Body of pancreas (tissue), 4 donors: ENCODE measurements around the gene MAML2. TPM values are rescaled to one million over a fixed set of nuclear protein-coding genes. Genes with fewer than 3 reads are reported as not detected.

ENCODE experiments used
- ATAC-seq: fragments of 150-250 bp; one replicate; pipeline ENCODE4 v1.9.1; 2016
- DNase-seq, 4 donors: peaks; one replicate each; pipeline ENCODE4 v3.0.0-alpha.2; 2019
- H3K27ac ChIP-seq, 4 donors: fragments of 200-600 bp; sonication (generic); 1 replicate in 3 of 4; 2 replicates in 1 of 4; pipeline versions ENCODE4 v1.5.1 to v1.6.1; 2016 to 2019; ENCODE audit warnings: mild to moderate bottlenecking in 1 of 4, mixed read lengths in 1 of 4, moderate library complexity in 1 of 4
- H3K27me3 ChIP-seq, 2 donors: fragments of 200-600 bp; sonication (generic); one replicate each; pipeline ENCODE4 v1.6.0; 2016; ENCODE audit warnings: mild to moderate bottlenecking in 1 of 2
- H3K36me3 ChIP-seq, 2 donors: fragments of 200-600 bp; sonication (generic); replicated peaks in 1 of 2; 2 replicates each; pipeline ENCODE4 v1.5.1; 2016; ENCODE audit warnings: low read depth in 2 of 2; ENCODE audit not compliant: insufficient read depth in 1 of 2
- H3K4me1 ChIP-seq: fragments of 200-600 bp; sonication (generic); one replicate; pipeline ENCODE4 v1.6.0; 2016
- H3K4me3 ChIP-seq, 2 donors: fragments of 200-600 bp; sonication (generic); 1 replicate in 1 of 2; 2 replicates in 1 of 2; pipeline ENCODE4 v1.5.1; 2016 to 2019
- H3K9me3 ChIP-seq, 3 donors: fragments of 200-600 bp; sonication (generic); 1 replicate in 2 of 3; 2 replicates in 1 of 3; pipeline ENCODE4 v1.5.1; 2016
- CTCF ChIP-seq, 7 experiments: fragments of 450-650 bp in 4 of 7; fragments of 200-600 bp in 3 of 7; sonication (generic) in 3 of 7; IDR thresholded peaks; one replicate each; pipeline ENCODE4 v1.5.1; 2016 to 2019; ENCODE audit warnings: antibody characterized with exemption in 7 of 7
- POLR2A ChIP-seq, 3 donors: fragments of 450-650 bp; IDR thresholded peaks; one replicate each; pipeline ENCODE4 v1.6.1; 2016; ENCODE audit warnings: antibody characterized with exemption in 3 of 3, mild to moderate bottlenecking in 2 of 3
- WGBS, 2 donors: methylation state at CpG; one replicate each; pipeline ENCODE4 v1.1.5; 2017; 5-methylcytosine and 5-hydroxymethylcytosine counted together
- intact Hi-C: fragments of 100-400 bp; cut with DNase I; formaldehyde crosslinking; loops from one replicate; pipeline ENCODE4 v1.15.1; 2023
- total RNA-seq, 2 donors: library from RNA; depleted of rRNA; stranded (reverse); fragments of >200 nt; gene quantifications; one replicate each; pipeline ENCODE4 v1.1.0, GENCODE V29; 2016

MAML2 gene
- total RNA-seq, 2 donors from 2014 or later: 7.9 to 9.9 TPM

- H3K4me3 ChIP-seq: no peak overlapping the region
- DNase-seq (no peak), ATAC-seq (peak; percentile 21)
- no peaks in the 10 kb centered on the region for H3K4me1 ChIP-seq
- WGBS, 2 donors: 67 to 72% methylated on average over 11 of the region's 11 CpGs
- no peak overlapping the region for H3K27ac ChIP-seq
- no peaks in the 10 kb centered on the region for H3K9me3 ChIP-seq
- intact Hi-C loops: no loop called here
- no peak for TF ChIP-seq POLR2A (IDR thresholded peaks at IDR 0.05)
- no peak for TF ChIP-seq CTCF (IDR thresholded peaks at IDR 0.05)
- no peaks in the 10 kb centered on the region for H3K27me3 ChIP-seq
- H3K36me3 ChIP-seq: no peaks in the 10 kb centered on the region
Observed at GRCh38 chr11:96082002-96082899, 260.7 kb downstream of the MAML2 start.

- Histone ChIP-seq H3K27ac (no peak overlapping the region), H3K9me3 (no peaks in the 10 kb centered on the region), H3K4me3 (no peak overlapping the region), H3K4me1 (peaks cover 3% of the 10 kb centered on the region), H3K36me3 (no peaks in the 10 kb centered on the region), H3K27me3 (no peaks in the 10 kb centered on the region)
- no peak for DNase-seq
- 56 to 71% methylated on average over 4 of the region's 4 CpGs for WGBS, 2 donors
- intact Hi-C loops: no loop called here
- TF ChIP-seq POLR2A (IDR thresholded peaks at IDR 0.05) (no peak), CTCF (IDR thresholded peaks at IDR 0.05) (no peak)
- no peak for ATAC-seq
Observed at GRCh38 chr11:96081561-96081960, 261.4 kb downstream of the MAML2 start.

- H3K4me3 ChIP-seq: no peak overlapping the region
- no peaks in the 10 kb centered on the region for H3K36me3 ChIP-seq
- WGBS, 2 donors: 75 to 82% methylated on average over 4 of the region's 4 CpGs
- H3K9me3 ChIP-seq: no peaks in the 10 kb centered on the region
- DNase-seq: no peak
- intact Hi-C loops: no loop called here
- no peak for ATAC-seq
- H3K4me1 ChIP-seq: peaks cover 21% of the 10 kb centered on the region
- no peak overlapping the region for H3K27ac ChIP-seq
- TF ChIP-seq POLR2A (IDR thresholded peaks at IDR 0.05) (no peak), CTCF (IDR thresholded peaks at IDR 0.05) (no peak)
- H3K27me3 ChIP-seq: no peaks in the 10 kb centered on the region
Observed at GRCh38 chr11:96079691-96080090, 263.3 kb downstream of the MAML2 start.

- H3K27ac ChIP-seq: peak overlapping the region in 3 of 4 donors; percentile 2 to 67 (median 46)
- ATAC-seq: no peak
- H3K9me3 ChIP-seq: no peaks in the 10 kb centered on the region
- TF ChIP-seq POLR2A (IDR thresholded peaks at IDR 0.05) (no peak), CTCF (IDR thresholded peaks at IDR 0.05) (no peak)
- no peak overlapping the region for H3K4me3 ChIP-seq
- H3K27me3 ChIP-seq: no peaks in the 10 kb centered on the region
- DNase-seq: no peak
- no peaks in the 10 kb centered on the region for H3K36me3 ChIP-seq
- intact Hi-C loops: no loop called here
- WGBS, 2 donors: 31 to 34% methylated on average over 5 of the region's 5 CpGs
- peaks cover 30% of the 10 kb centered on the region for H3K4me1 ChIP-seq
Observed at GRCh38 chr11:96075532-96075959, 267.4 kb downstream of the MAML2 start.
